ENCODE data around the gene RNPS1. TPM values are rescaled to one million over a fixed set of nuclear protein-coding genes. Genes with fewer than 3 reads are reported as not detected.

Gene RNPS1
- polyA plus RNA-seq, 1 of the 3 experiments (the other 2 are of a cell fraction), result 277 TPM

- no peaks in the 10 kb centered on the region for H3K9me2 ChIP-seq
- H3K27ac ChIP-seq (ENCODE audit: low read depth in 2 of 2, low read length in 1 of 2), result no peak overlapping the region; a peak in 1 of 4 replicates
- POLR2A ChIA-PET, result no interaction called here
- CTCF ChIA-PET, result interaction anchor here (1.1 kb wide), 1 partner anchor 186 kb away, joined by 3 read pairs; no protein-coding TSS in a partner anchor
- H3F3A ChIP-seq (replicated peaks; ENCODE audit: insufficient read depth), result peaks cover 11% of the 10 kb centered on the region
- no peaks in the 10 kb centered on the region for H3K9me3 ChIP-seq
- TF ChIP-seq SMC3 (IDR thresholded peaks at IDR 0.05; ENCODE audit: low read depth, low read length) (no peak), IRF3 (IDR thresholded peaks at IDR 0.05; ENCODE audit: low read depth, low read length) (no peak), RFX5 (IDR thresholded peaks at IDR 0.05; ENCODE audit: low read length) (no peak), GATA2 (CRISPR knock-in tag; IDR thresholded peaks at IDR 0.05) (no peak), TCF12 (IDR thresholded peaks at IDR 0.05) (no peak), JUND (IDR thresholded peaks at IDR 0.05) (no peak), FOSL2 (IDR thresholded peaks at IDR 0.05; ENCODE audit: borderline replicate concordance, low read depth) (no peak), TEAD4 (IDR thresholded peaks at IDR 0.05; ENCODE audit: borderline replicate concordance, insufficient read depth) (no peak), CHD2 (IDR thresholded peaks at IDR 0.05; ENCODE audit: low read length, partially characterized antibody) (no peak), USF1 (IDR thresholded peaks at IDR 0.05; ENCODE audit: borderline replicate concordance, low read depth) (no peak), FOXJ3 (CRISPR knock-in tag; IDR thresholded peaks at IDR 0.05) (no peak), REST (IDR thresholded peaks at IDR 0.05; ENCODE audit: low read depth, low read length) (no peak), EP300 (IDR thresholded peaks at IDR 0.05; ENCODE audit: borderline replicate concordance in 1 of 2, low read depth in 1 of 2, low read length in 1 of 2) (no peak), TAF1 (IDR thresholded peaks at IDR 0.05; ENCODE audit: borderline replicate concordance, low read depth, low read length) (no peak), MAX (IDR thresholded peaks at IDR 0.05; ENCODE audit: low read depth) (no peak)
- peaks cover 11% of the 10 kb centered on the region; the same call in 1 of the 2 replicates for H4K20me1 ChIP-seq (ENCODE audit: insufficient read depth)
- no peak overlapping the region for H3K4me3 ChIP-seq (ENCODE audit: low read depth in 2 of 2, low read length in 1 of 2)
- 100% methylated on average over 3 of the region's 9 CpGs for WGBS (ENCODE audit: low lambda C conversion rate)
- peaks cover 34% of the 10 kb centered on the region for H3K79me2 ChIP-seq (ENCODE audit: insufficient read depth)
- no peak overlapping the region for H2AFZ ChIP-seq (ENCODE audit: low read depth)
- H3K4me2 ChIP-seq, result no peak overlapping the region
- DNase-seq, result no peak
- peaks cover 0 to 36% of the 10 kb centered on the region in 2 experiments for H3K36me3 ChIP-seq (replicated peaks in 1 of 2; ENCODE audit: control insufficient read depth in 1 of 2, insufficient read depth in 2 of 2, low read length in 1 of 2)
- no peaks in the 10 kb centered on the region for H3K27me3 ChIP-seq (ENCODE audit: insufficient read depth)
- peaks cover 11 to 40% of the 10 kb centered on the region in 2 experiments; a peak in 3 of 4 replicates for H3K4me1 ChIP-seq (ENCODE audit: control insufficient read depth in 1 of 2, insufficient read depth in 2 of 2, low read depth in 1 of 2, low read length in 1 of 2)
- H3K9ac ChIP-seq, result no peak overlapping the region
Measured at GRCh38 chr16:2208772-2209171, 59.2 kb downstream of the RNPS1 start.

All from SK-N-SH (cell line).